ENCODE data around the gene CECR2.
A peak's percentile ranks its signal among the peaks of the same experiment; 100 is the strongest.

CECR2 gene

GRCh38 chr22:17369439-17370025 is at the start of gene CECR2:
Gene CECR2 (plus strand): TSS chr22:17369460. CDS start chr22:17369784, 324 bp downstream.
- peak; percentile 2 to 24 for DNase-seq

GRCh38 chr22:17319546-17319945 is 49.7 kb upstream of the CECR2 start:
- DNase-seq = no peak

GRCh38 chr22:17322511-17322910 is 46.7 kb upstream of the CECR2 start:
- DNase-seq = no peak

- no peak for DNase-seq
Observed at GRCh38 chr22:17331690-17332089, 37.6 kb upstream of the CECR2 start.

- no peak for DNase-seq
Observed at GRCh38 chr22:17332109-17332800, 37.0 kb upstream of the CECR2 start.

- DNase-seq = no peak
Observed at GRCh38 chr22:17334059-17334458, 35.2 kb upstream of the CECR2 start.

GRCh38 chr22:17334983-17335382 is 34.3 kb upstream of the CECR2 start:
- no peak for DNase-seq

- no peak for DNase-seq
Observed at GRCh38 chr22:17336061-17336460, 33.2 kb upstream of the CECR2 start.

- DNase-seq = no peak
Observed at GRCh38 chr22:17337639-17338038, 31.6 kb upstream of the CECR2 start.

GRCh38 chr22:17339095-17339693 is 30.1 kb upstream of the CECR2 start:
- DNase-seq = no peak

GRCh38 chr22:17342361-17342760 is 26.9 kb upstream of the CECR2 start:
- no peak for DNase-seq

GRCh38 chr22:17343766-17344165 is 25.5 kb upstream of the CECR2 start:
- no peak for DNase-seq

GRCh38 chr22:17346578-17346977 is 22.7 kb upstream of the CECR2 start:
- no peak for DNase-seq

GRCh38 chr22:17347724-17348123 is 21.5 kb upstream of the CECR2 start:
- no peak for DNase-seq

GRCh38 chr22:17348464-17349103 is 20.7 kb upstream of the CECR2 start:
- no peak for DNase-seq

- DNase-seq = no peak
Observed at GRCh38 chr22:17349172-17349571, 20.1 kb upstream of the CECR2 start.

GRCh38 chr22:17350292-17350691 is 19.0 kb upstream of the CECR2 start:
- DNase-seq = no peak

- no peak for DNase-seq
Observed at GRCh38 chr22:17352798-17353197, 16.5 kb upstream of the CECR2 start.

- no peak for DNase-seq
Observed at GRCh38 chr22:17357688-17358087, 11.6 kb upstream of the CECR2 start.

GRCh38 chr22:17358415-17358814 is 10.8 kb upstream of the CECR2 start:
- DNase-seq = no peak

- DNase-seq = no peak
Observed at GRCh38 chr22:17359501-17359900, 9.8 kb upstream of the CECR2 start.

GRCh38 chr22:17366329-17366728 is 2.9 kb upstream of the CECR2 start:
- no peak for DNase-seq

- DNase-seq = peak; percentile 14 to 27
Observed at GRCh38 chr22:17366830-17367229, 2.4 kb upstream of the CECR2 start.

GRCh38 chr22:17368144-17368543 is 1.1 kb upstream of the CECR2 start:
- no peak for DNase-seq
